ENCODE measurements around the gene CYP4F3. TPM values are rescaled to one million over a fixed set of nuclear protein-coding genes. Genes with fewer than 3 reads are reported as not detected.

The CYP4F3 gene
- polyA plus RNA-seq, 3 donors = 0.56 to 1.2 (median 0.92) TPM

DNA sequence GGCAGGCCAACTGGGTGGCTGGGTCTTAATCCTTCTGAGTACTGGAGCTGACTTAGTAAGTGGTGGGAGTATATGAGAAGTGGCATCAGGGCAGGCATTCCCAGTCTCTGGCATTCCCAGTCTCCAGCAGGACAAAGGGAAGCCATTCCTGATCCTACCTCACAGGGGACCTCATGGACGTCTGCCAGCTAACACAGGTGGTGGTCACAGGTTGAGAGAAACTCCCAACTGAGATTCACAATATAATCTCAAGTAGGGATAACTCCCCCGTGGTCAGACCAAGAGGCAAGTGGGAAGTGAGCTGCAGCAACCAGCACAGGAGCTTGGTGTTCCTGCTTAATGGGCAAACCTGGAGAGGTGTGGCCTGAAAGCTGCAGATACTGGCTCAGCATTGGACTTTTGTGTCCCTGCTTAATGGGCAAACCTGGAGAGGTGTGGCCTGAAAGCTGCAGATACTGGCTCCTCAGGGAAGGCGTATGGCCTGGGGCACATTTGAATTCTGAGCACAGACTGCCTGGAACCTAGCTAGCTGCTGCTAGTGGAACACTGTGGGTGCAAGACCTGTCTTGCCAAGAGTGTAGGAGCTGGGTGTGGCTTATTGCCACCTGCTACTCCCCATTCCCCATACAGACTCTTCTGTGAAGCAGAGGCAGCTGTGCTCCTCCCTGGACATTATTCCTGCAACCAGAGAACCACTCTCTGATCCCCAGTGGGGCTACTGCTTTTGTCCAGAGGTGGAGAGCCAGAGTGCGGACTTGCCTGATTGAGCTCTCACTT is 61.2 kb downstream of the CYP4F3 start:
- H4K20me1 ChIP-seq (ENCODE audit: insufficient read depth, low read length) = no peaks in the 10 kb centered on the region
- TF ChIP-seq, protein P1, sequence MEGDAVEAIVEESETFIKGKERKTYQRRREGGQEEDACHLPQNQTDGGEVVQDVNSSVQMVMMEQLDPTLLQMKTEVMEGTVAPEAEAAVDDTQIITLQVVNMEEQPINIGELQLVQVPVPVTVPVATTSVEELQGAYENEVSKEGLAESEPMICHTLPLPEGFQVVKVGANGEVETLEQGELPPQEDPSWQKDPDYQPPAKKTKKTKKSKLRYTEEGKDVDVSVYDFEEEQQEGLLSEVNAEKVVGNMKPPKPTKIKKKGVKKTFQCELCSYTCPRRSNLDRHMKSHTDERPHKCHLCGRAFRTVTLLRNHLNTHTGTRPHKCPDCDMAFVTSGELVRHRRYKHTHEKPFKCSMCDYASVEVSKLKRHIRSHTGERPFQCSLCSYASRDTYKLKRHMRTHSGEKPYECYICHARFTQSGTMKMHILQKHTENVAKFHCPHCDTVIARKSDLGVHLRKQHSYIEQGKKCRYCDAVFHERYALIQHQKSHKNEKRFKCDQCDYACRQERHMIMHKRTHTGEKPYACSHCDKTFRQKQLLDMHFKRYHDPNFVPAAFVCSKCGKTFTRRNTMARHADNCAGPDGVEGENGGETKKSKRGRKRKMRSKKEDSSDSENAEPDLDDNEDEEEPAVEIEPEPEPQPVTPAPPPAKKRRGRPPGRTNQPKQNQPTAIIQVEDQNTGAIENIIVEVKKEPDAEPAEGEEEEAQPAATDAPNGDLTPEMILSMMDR (IDR thresholded peaks at IDR 0.05) = no peak
- Mint-ChIP-seq H3K27ac (no peak overlapping the region), H3K4me3 (no peak overlapping the region), H3K4me1 (peaks cover 13% of the 10 kb centered on the region), H3K27me3 (ENCODE audit: low read depth in 3 of 3) (peaks cover 0 to 7% (median 5%) of the 10 kb centered on the region in 3 donors), H3K36me3 (no peaks in the 10 kb centered on the region), H3K9me3 (peaks cover 0 to 6% (median 0%) of the 10 kb centered on the region in 7 donors)
- WGBS (ENCODE audit: insufficient coverage) = 72% methylated on average over 2 of the region's 4 CpGs
- no peak for DNase-seq
- H3K4me2 ChIP-seq (replicated peaks; ENCODE audit: extremely low read depth, low read length, poor library complexity, severe bottlenecking) = no peak overlapping the region
- no peak overlapping the region for H3K27ac ChIP-seq (ENCODE audit: low read depth in 1 of 2, low read length in 2 of 2)
- peaks cover 10 to 13% of the 10 kb centered on the region in 2 donors for H3K4me1 ChIP-seq (ENCODE audit: control insufficient read depth in 1 of 2, insufficient read depth in 2 of 2, low read length in 2 of 2)
- no peak overlapping the region for H2AFZ ChIP-seq (ENCODE audit: insufficient read depth, low read depth, low read length, poor library complexity, severe bottlenecking)
- no peaks in the 10 kb centered on the region for H3K79me2 ChIP-seq (ENCODE audit: insufficient read depth, low read length)
- no peaks in the 10 kb centered on the region for H3K9me3 ChIP-seq (replicated peaks in 1 of 2; ENCODE audit: control insufficient read depth in 1 of 2, insufficient read depth in 1 of 2, low read length in 2 of 2)
- H3K9ac ChIP-seq (ENCODE audit: insufficient read depth, low read length, poor library complexity, severe bottlenecking) = no peak overlapping the region
- peaks cover 0 to 4% of the 10 kb centered on the region in 2 donors for H3K27me3 ChIP-seq (ENCODE audit: control insufficient read depth in 2 of 2, insufficient read depth in 2 of 2, low read length in 2 of 2)
- H3K4me3 ChIP-seq (replicated peaks in 1 of 3; ENCODE audit: low read depth in 2 of 3, low read length in 3 of 3) = no peak overlapping the region
- intact Hi-C loops (cut with micrococcal nuclease) = no loop called here
- no peaks in the 10 kb centered on the region for H3K36me3 ChIP-seq (replicated peaks in 1 of 2; ENCODE audit: control insufficient read depth in 1 of 2, insufficient read depth in 2 of 2, low read length in 2 of 2)

DNA sequence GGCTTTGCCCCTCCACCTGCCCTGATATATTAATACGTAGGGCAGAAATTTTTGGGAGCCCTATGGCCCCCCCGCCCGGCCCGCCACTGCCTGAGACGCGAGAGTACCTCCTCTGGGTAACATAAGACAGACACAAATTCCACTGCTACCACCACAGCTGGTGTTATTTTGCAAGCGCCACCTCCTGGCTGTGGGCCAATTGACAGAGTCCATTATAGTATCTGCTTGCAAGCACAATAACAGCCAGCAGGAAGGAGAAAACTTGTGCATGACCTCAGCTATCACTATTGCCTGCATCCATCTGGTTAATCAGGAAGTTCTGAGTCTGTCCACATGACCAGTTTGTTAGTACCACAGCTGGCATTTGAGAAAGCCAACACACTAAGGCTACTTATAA is 61.8 kb downstream of the CYP4F3 start:
- H3K4me1 Mint-ChIP-seq = peaks cover 13% of the 10 kb centered on the region
- H3K4me3 ChIP-seq (replicated peaks in 1 of 3; ENCODE audit: low read depth in 2 of 3, low read length in 3 of 3) = no peak overlapping the region
- H3K4me2 ChIP-seq (replicated peaks; ENCODE audit: extremely low read depth, low read length, poor library complexity, severe bottlenecking) = no peak overlapping the region
- 0% methylated on average over 4 of the region's 7 CpGs for WGBS (ENCODE audit: insufficient coverage)
- peak; percentile 36 to 66 (median 64) for DNase-seq
- H2AFZ ChIP-seq (ENCODE audit: insufficient read depth, low read depth, low read length, poor library complexity, severe bottlenecking) = no peak overlapping the region
- peak overlapping the region in 2 of 7 donors; percentile 45 to 69 for H3K27ac Mint-ChIP-seq
- peaks cover 10 to 13% of the 10 kb centered on the region in 2 donors for H3K4me1 ChIP-seq (ENCODE audit: control insufficient read depth in 1 of 2, insufficient read depth in 2 of 2, low read length in 2 of 2)
- no peaks in the 10 kb centered on the region for H3K36me3 Mint-ChIP-seq
- intact Hi-C loops (cut with micrococcal nuclease) = no loop called here
- no peaks in the 10 kb centered on the region for H4K20me1 ChIP-seq (ENCODE audit: insufficient read depth, low read length)
- H3K9me3 ChIP-seq (replicated peaks in 1 of 2; ENCODE audit: control insufficient read depth in 1 of 2, insufficient read depth in 1 of 2, low read length in 2 of 2) = no peaks in the 10 kb centered on the region
- H3K27me3 Mint-ChIP-seq (ENCODE audit: low read depth in 3 of 3) = peaks cover 0 to 4% (median 4%) of the 10 kb centered on the region in 3 donors
- H3K9ac ChIP-seq (ENCODE audit: insufficient read depth, low read length, poor library complexity, severe bottlenecking) = no peak overlapping the region
- no peaks in the 10 kb centered on the region for H3K36me3 ChIP-seq (replicated peaks in 1 of 2; ENCODE audit: control insufficient read depth in 1 of 2, insufficient read depth in 2 of 2, low read length in 2 of 2)
- H3K27ac ChIP-seq (ENCODE audit: low read depth in 1 of 2, low read length in 2 of 2) = no peak overlapping the region
- H3K9me3 Mint-ChIP-seq = peaks cover 0 to 9% (median 2%) of the 10 kb centered on the region in 7 donors
- H3K27me3 ChIP-seq (ENCODE audit: control insufficient read depth in 2 of 2, insufficient read depth in 2 of 2, low read length in 2 of 2) = peaks cover 0 to 4% of the 10 kb centered on the region in 2 donors
- H3K4me3 Mint-ChIP-seq = no peak overlapping the region
- no peaks in the 10 kb centered on the region for H3K79me2 ChIP-seq (ENCODE audit: insufficient read depth, low read length)
- TF ChIP-seq, protein P1 (IDR thresholded peaks at IDR 0.05) = no peak

Small RNA genes within 50 kb of the gene (small RNA-seq; reads per million reads assigned to genes)
- gene AD000091.1 (ENCODE audit: insufficient read length, low read depth) = not detected

Other genes starting within 250 kb of the CYP4F3 start
- gene AKAP8L, start 221.9 kb upstream of the CYP4F3 start, polyA plus RNA-seq = 100 to 1,000 TPM in 1 of 3 donors, 10 to 100 TPM in 2; 21.4 to 103 (median 39.0) TPM
- gene WIZ, start 190.9 kb upstream of the CYP4F3 start, polyA plus RNA-seq = 10 to 100 TPM in 1 of 3 donors, under 1 TPM in 2; 0.47 to 13.7 (median 0.51) TPM
- 10 to 100 TPM in 2 of 3 donors, 1 to 10 TPM in 1; 4.5 to 45.4 (median 13.6) TPM for gene RASAL3, start 176.4 kb upstream of the CYP4F3 start, polyA plus RNA-seq
- gene PGLYRP2, start 161.4 kb upstream of the CYP4F3 start, polyA plus RNA-seq = under 1 TPM; 0.03 to 0.32 (median 0.15) TPM
- 1 to 10 TPM in 1 of 3 donors, under 1 TPM in 2; 0.08 to 1.1 (median 0.33) TPM for gene CYP4F22, start 132.4 kb upstream of the CYP4F3 start, polyA plus RNA-seq
- not detected for gene CYP4F8, start 25.7 kb upstream of the CYP4F3 start, polyA plus RNA-seq
- under 1 TPM in 1 of 3 donors, not detected in 2; 0.09 TPM for gene CYP4F12, start 32.2 kb downstream of the CYP4F3 start, polyA plus RNA-seq
- gene OR10H2, start 87.1 kb downstream of the CYP4F3 start, polyA plus RNA-seq = not detected
- gene OR10H3, start 97.1 kb downstream of the CYP4F3 start, polyA plus RNA-seq = not detected
- not detected for gene OR10H5, start 146.8 kb downstream of the CYP4F3 start, polyA plus RNA-seq
- gene OR10H1, start 174.8 kb downstream of the CYP4F3 start, polyA plus RNA-seq = not detected

Measured in CD14-positive monocyte (primary cell).